ENCODE data around the gene ZNF101.

The ZNF101 gene

GRCh38 chr19:19637523-19638251 lies 31.0 kb upstream of the ZNF101 start:
- in situ Hi-C loops (cut with HindIII; ENCODE audit: low sequenced_read_pairs): no loop called here

DNA sequence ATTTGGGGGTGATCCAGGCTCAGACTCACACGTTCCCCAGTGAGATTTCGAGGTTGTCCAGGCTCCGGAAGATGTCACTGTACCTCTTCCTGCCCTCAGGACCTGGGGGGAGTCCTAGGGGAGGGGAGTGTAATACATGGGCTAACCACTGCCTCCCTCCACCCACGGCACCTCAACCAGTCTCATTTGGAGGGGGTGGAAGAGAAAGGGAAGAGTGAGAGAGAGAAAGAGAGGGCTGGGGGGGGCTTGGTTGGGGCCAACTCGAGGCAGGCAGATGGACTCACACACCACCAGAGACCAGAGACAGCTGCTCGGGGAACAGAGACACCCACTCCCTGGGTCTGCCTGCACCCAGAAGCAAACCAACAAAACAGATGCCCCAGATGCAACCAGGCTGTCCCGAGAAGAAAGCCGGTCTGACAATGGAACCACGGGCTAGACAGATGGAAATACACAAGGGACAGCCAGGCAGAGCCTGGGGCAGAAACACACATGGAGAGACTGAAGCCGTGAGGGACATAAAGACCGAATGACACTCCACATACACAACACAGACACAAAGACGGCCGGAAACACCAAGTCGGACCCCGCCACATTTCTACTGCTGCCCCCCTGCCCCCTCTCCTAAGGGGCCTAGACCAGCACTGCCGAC lies 26.0 kb upstream of the ZNF101 start:
- in situ Hi-C loops (cut with HindIII; ENCODE audit: low sequenced_read_pairs): no loop called here

- in situ Hi-C loops (cut with HindIII; ENCODE audit: low sequenced_read_pairs): no loop called here
Observed at GRCh38 chr19:19643158-19644053, 25.2 kb upstream of the ZNF101 start, which contains the start of gene GMIP. GMIP (minus strand) TSS chr19:19643657; CDS start chr19:19643529, 128 bp downstream.

DNA sequence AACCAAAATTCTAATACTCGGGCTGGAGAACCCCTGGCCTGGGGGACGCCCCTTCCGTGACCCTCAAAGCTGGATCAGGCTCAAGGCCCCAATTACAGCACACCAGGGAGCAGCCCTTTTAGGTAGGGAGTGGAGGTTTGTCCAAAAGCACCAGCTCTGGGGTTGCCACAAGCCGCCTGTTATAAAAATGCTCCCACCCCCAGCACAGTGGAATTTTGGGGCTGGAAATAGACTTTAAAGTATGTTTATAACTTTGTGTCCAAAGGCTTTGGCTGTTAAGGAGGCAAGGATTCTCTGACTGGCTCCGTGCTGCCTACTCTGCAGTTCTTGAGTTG lies 24.6 kb upstream of the ZNF101 start:
- in situ Hi-C loops (cut with HindIII; ENCODE audit: low sequenced_read_pairs): no loop called here

- in situ Hi-C loops (cut with HindIII; ENCODE audit: low sequenced_read_pairs): no loop called here
Observed at GRCh38 chr19:19645233-19645870, 23.3 kb upstream of the ZNF101 start.

GRCh38 chr19:19647037-19647835 lies 21.4 kb upstream of the ZNF101 start:
- in situ Hi-C loops (cut with HindIII; ENCODE audit: low sequenced_read_pairs): no loop called here

- in situ Hi-C loops (cut with HindIII; ENCODE audit: low sequenced_read_pairs): no loop called here
Observed at GRCh38 chr19:19649155-19649554, 19.5 kb upstream of the ZNF101 start.

GRCh38 chr19:19649580-19649995 lies 19.1 kb upstream of the ZNF101 start:
- in situ Hi-C loops (cut with HindIII; ENCODE audit: low sequenced_read_pairs): no loop called here

- in situ Hi-C loops (cut with HindIII; ENCODE audit: low sequenced_read_pairs): no loop called here
Observed at GRCh38 chr19:19650331-19650730, 18.3 kb upstream of the ZNF101 start.

GRCh38 chr19:19651076-19651475 lies 17.6 kb upstream of the ZNF101 start:
- in situ Hi-C loops (cut with HindIII; ENCODE audit: low sequenced_read_pairs): no loop called here

GRCh38 chr19:19652482-19653295 lies 15.9 kb upstream of the ZNF101 start:
- in situ Hi-C loops (cut with HindIII; ENCODE audit: low sequenced_read_pairs): no loop called here

- in situ Hi-C loops (cut with HindIII; ENCODE audit: low sequenced_read_pairs): no loop called here
Observed at GRCh38 chr19:19653597-19654147, 15.0 kb upstream of the ZNF101 start.

GRCh38 chr19:19654441-19654840 lies 14.2 kb upstream of the ZNF101 start:
- in situ Hi-C loops (cut with HindIII; ENCODE audit: low sequenced_read_pairs): no loop called here

DNA sequence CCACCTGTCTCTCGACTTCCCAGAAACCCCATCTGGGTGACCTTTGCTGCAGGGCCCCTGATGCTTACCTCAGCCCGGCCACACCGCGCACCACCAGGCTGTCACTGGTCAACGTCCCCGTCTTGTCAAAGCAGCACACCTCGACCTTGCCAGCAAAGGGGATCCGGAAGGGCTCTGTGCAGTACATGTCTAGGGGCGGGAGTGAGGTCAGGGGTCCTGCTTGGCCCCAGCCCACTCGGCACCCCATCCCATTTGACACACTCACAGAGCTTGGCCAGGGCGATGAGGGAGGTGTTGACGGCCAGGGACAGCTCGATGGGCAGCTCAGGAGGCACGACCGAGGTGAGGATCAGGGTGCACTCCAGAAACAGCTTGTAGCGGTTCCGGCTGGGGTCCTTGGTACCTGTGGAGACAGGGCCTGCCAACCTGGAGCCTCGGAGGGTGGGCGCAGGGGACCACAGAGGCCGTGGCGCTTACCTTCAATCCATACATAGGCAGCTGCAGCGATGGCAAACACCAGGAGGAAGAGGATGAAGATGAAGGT lies 13.5 kb upstream of the ZNF101 start:
- in situ Hi-C loops (cut with HindIII; ENCODE audit: low sequenced_read_pairs): no loop called here

DNA sequence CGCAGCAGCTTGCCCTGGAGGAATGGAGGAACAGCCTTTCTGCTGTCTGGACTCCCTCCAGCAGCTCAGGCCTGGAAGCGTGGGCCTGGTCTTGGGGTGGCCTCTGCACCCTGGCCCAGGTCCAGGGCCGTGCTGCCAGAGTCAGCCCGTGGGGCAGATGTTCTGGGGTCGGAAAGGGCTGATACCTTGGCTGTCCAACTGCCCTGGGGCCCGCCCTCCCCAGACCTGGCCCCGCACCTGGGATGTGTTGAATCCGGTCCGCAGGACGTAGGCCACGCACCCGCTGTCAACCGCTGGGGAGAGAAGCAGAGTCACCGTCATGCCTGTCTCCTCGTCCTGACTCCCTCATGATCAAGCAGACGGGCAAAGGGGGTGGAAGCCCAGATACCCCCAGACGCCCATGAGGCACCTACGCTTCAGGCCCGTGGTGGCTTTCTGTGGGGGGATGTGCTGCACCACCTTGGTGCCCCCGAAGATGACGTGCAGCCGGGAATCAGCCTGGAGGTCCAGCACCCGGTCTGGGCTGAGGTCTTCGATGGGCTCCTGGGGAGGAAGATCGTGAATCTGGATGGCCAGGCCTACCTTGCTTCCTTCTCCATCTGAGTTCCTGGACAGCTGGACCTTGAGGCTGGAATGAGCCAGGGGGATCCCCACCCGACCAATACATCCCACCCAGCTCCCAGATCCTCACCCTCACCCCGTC lies 12.8 kb upstream of the ZNF101 start:
- in situ Hi-C loops (cut with HindIII; ENCODE audit: low sequenced_read_pairs): no loop called here

- in situ Hi-C loops (cut with HindIII; ENCODE audit: low sequenced_read_pairs): no loop called here
Observed at GRCh38 chr19:19656451-19657396, 11.9 kb upstream of the ZNF101 start.

- in situ Hi-C loops (cut with HindIII; ENCODE audit: low sequenced_read_pairs): no loop called here
Observed at GRCh38 chr19:19657397-19657783, 11.2 kb upstream of the ZNF101 start.
